ENCODE data around the gene MAP3K1. TPM values are rescaled to one million over a fixed set of nuclear protein-coding genes. Genes with fewer than 3 reads are reported as not detected.

MAP3K1 gene
- total RNA-seq, 1 donor from 2014 or later = 33.1 TPM

DNA sequence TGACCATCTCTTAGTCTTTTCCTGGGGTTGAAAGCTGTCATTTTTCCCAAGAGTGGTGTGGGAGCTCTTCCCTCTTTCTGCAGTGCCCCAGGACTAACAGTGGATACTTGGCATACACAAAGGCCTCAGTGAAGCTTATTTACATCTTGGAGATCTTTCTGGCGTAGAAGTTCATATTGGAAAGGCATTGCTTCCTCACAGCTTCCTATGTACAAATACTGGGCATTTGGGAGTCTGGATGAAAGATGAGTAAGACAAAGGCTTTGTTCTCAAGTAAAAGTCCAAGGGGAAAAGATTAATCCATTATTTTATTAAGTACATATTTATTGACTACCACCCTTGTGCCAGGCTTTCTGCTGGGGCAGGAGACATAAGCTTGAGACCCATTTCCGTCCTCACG, 22.0 kb downstream of the MAP3K1 start:
- TF ChIP-seq POLR2AphosphoS5 (IDR thresholded peaks at IDR 0.05; ENCODE audit: insufficient read depth in 1 of 2, low read depth in 1 of 2) (no peak), POLR2A (IDR thresholded peaks at IDR 0.05) (no peak)
- TF ChIP-seq, protein P1, sequence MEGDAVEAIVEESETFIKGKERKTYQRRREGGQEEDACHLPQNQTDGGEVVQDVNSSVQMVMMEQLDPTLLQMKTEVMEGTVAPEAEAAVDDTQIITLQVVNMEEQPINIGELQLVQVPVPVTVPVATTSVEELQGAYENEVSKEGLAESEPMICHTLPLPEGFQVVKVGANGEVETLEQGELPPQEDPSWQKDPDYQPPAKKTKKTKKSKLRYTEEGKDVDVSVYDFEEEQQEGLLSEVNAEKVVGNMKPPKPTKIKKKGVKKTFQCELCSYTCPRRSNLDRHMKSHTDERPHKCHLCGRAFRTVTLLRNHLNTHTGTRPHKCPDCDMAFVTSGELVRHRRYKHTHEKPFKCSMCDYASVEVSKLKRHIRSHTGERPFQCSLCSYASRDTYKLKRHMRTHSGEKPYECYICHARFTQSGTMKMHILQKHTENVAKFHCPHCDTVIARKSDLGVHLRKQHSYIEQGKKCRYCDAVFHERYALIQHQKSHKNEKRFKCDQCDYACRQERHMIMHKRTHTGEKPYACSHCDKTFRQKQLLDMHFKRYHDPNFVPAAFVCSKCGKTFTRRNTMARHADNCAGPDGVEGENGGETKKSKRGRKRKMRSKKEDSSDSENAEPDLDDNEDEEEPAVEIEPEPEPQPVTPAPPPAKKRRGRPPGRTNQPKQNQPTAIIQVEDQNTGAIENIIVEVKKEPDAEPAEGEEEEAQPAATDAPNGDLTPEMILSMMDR (IDR thresholded peaks at IDR 0.05) = no peak
- Histone ChIP-seq H3K4me1 (peaks cover 36% of the 10 kb centered on the region), H3K9me3 (no peaks in the 10 kb centered on the region), H3K4me3 (no peak overlapping the region), H3K27me3 (no peaks in the 10 kb centered on the region), H3K36me3 (no peaks in the 10 kb centered on the region), H3K27ac (no peak overlapping the region)
- no peak for DNase-seq (ENCODE audit: extremely low spot score in 2 of 2)
- intact Hi-C loops (cut with DNase I) = no loop called here

DNA sequence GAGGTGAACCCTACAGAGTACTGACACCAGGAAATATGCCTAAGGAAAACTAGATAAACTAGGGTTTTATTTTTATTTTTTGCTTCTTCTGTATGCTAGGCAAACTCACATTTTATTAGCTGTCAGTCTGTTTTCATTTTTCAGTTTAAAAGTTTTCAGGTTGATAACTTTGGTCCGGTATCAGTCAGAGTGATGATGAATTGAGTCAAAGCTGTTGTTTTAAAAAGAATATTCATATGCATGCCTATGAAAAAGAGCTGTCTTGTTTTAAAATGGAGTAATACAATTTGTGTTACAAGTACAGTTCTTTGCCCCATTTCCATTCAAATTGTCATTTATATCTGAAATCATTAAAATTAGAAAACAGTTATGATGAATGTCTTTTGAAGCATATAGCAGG, 22.6 kb downstream of the MAP3K1 start:
- H3K4me3 ChIP-seq = no peak overlapping the region
- no peak for DNase-seq (ENCODE audit: extremely low spot score in 2 of 2)
- TF ChIP-seq, protein P1 (IDR thresholded peaks at IDR 0.05) = no peak
- no peak for TF ChIP-seq POLR2A (IDR thresholded peaks at IDR 0.05)
- TF ChIP-seq POLR2AphosphoS5 (IDR thresholded peaks at IDR 0.05; ENCODE audit: insufficient read depth in 1 of 2, low read depth in 1 of 2) = no peak
- intact Hi-C loops (cut with DNase I) = no loop called here
- H3K27ac ChIP-seq = no peak overlapping the region
- H3K27me3 ChIP-seq = no peaks in the 10 kb centered on the region
- H3K4me1 ChIP-seq = peaks cover 36% of the 10 kb centered on the region
- H3K36me3 ChIP-seq = no peaks in the 10 kb centered on the region
- H3K9me3 ChIP-seq = no peaks in the 10 kb centered on the region

DNA sequence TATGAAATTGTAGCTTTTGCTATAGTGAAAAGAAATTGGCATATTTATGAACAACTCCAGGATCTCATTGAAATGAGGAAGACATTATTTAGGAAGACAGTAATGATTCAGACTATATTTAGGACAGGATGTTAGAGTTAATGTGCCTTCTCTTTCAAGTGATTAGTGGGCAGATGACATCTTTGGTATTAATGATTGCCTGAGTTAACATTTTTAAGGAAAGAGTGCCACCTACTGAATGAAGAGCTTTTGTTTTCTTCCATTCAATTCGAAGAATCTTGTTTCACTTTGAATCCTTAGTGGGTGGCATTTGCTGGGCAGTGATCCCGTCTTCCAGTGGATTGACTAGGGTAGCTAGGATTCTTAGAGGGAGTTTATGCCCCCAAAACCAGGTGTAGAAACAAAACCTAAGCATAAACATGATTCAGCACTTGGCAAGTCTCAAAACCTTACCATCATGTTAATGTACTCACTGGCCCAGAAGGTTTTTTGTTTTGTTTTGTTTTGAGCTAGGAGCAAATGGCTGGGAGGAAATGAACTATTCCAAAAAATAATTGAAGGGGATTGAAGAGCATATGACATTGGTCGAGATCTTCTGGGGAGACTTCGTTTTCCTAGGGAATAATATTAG, 23.2 kb downstream of the MAP3K1 start:
- Histone ChIP-seq H3K4me1 (peaks cover 30% of the 10 kb centered on the region), H3K9me3 (no peaks in the 10 kb centered on the region), H3K27ac (peak overlapping the region; percentile 70), H3K27me3 (no peaks in the 10 kb centered on the region), H3K36me3 (no peaks in the 10 kb centered on the region), H3K4me3 (no peak overlapping the region)
- DNase-seq (ENCODE audit: extremely low spot score in 2 of 2) = no peak
- TF ChIP-seq POLR2AphosphoS5 (IDR thresholded peaks at IDR 0.05; ENCODE audit: insufficient read depth in 1 of 2, low read depth in 1 of 2) (peak in 1 of 2 donors; percentile 61), POLR2A (IDR thresholded peaks at IDR 0.05) (no peak)
- TF ChIP-seq, protein P1 (IDR thresholded peaks at IDR 0.05) = peak in 2 of 3 experiments; percentile 51 to 70
- intact Hi-C loops (cut with DNase I) = no loop called here

DNA sequence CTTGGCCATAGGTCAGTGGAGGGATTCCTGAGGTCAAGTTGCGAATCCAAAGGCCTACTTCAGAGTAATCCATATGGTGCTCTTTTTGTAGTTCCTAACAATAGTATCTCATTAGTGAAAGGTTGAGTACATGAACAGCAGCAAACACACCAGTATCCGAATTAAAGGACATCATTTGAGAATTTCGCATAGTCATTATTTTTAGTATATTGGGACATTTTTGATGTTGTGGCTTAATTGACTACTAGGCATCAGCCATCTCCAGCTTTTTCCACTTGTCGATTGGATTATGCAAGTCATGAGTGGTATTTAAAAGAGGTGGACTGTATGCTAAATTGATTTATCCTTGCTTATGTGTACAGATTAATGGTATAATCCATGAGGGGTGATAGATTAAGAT, 23.7 kb downstream of the MAP3K1 start:
- no peak for TF ChIP-seq POLR2A (IDR thresholded peaks at IDR 0.05)
- no peak for TF ChIP-seq POLR2AphosphoS5 (IDR thresholded peaks at IDR 0.05; ENCODE audit: insufficient read depth in 1 of 2, low read depth in 1 of 2)
- TF ChIP-seq, protein P1 (IDR thresholded peaks at IDR 0.05) = no peak
- Histone ChIP-seq H3K36me3 (no peaks in the 10 kb centered on the region), H3K27ac (peak overlapping the region; percentile 70), H3K4me1 (peaks cover 27% of the 10 kb centered on the region), H3K27me3 (no peaks in the 10 kb centered on the region), H3K4me3 (no peak overlapping the region), H3K9me3 (no peaks in the 10 kb centered on the region)
- DNase-seq (ENCODE audit: extremely low spot score in 2 of 2) = no peak
- intact Hi-C loops (cut with DNase I) = no loop called here

GRCh38 chr5:56840597-56840996, 25.2 kb downstream of the MAP3K1 start:
- no peaks in the 10 kb centered on the region for H3K9me3 ChIP-seq
- DNase-seq (ENCODE audit: extremely low spot score in 2 of 2) = no peak
- intact Hi-C loops (cut with DNase I) = no loop called here
- H3K27me3 ChIP-seq = no peaks in the 10 kb centered on the region
- H3K4me3 ChIP-seq = no peak overlapping the region
- no peak for TF ChIP-seq POLR2AphosphoS5 (IDR thresholded peaks at IDR 0.05; ENCODE audit: insufficient read depth in 1 of 2, low read depth in 1 of 2)
- TF ChIP-seq POLR2A (IDR thresholded peaks at IDR 0.05) = no peak
- TF ChIP-seq, protein P1 (IDR thresholded peaks at IDR 0.05) = no peak
- H3K4me1 ChIP-seq = peaks cover 40% of the 10 kb centered on the region
- no peak overlapping the region for H3K27ac ChIP-seq
- H3K36me3 ChIP-seq = no peaks in the 10 kb centered on the region

Data from vagina (tissue), 2 donors.